Fibroblast of lung (primary cell): ENCODE results near the gene OVCH1. TPM values are rescaled to one million over a fixed set of nuclear protein-coding genes. Genes with fewer than 3 reads are reported as not detected.
"Not testable (repeated sequence)": the region's sequence is repeated elsewhere in the genome, so short reads cannot be mapped to it uniquely, and the experiment has no call there.

ENCODE experiments used
- DNase-seq, 2 donors: peaks; one replicate each; pipeline versions ENCODE4 v3.0.0 to v3.0.0-alpha.2; 2010; ENCODE audit warnings: low read depth in 2 of 2
- H2AFZ ChIP-seq: 2 replicates; pipeline ENCODE4 v1.5.1; 2012; ENCODE audit warnings: low read length, control low read depth, inconsistent platforms
- H3K27ac ChIP-seq: 2 replicates; pipeline ENCODE4 v1.5.1; 2011; ENCODE audit warnings: low read length, control low read depth; ENCODE audit not compliant: insufficient read depth
- H3K27me3 ChIP-seq: 2 replicates; pipeline ENCODE4 v1.5.1; 2011; ENCODE audit warnings: mild to moderate bottlenecking, low read length; ENCODE audit not compliant: control insufficient read depth, insufficient read depth
- H3K36me3 ChIP-seq: 2 replicates; pipeline ENCODE4 v1.5.1; 2011; ENCODE audit warnings: low read length; ENCODE audit not compliant: control insufficient read depth, insufficient read depth
- H3K4me1 ChIP-seq: 2 replicates; pipeline ENCODE4 v1.5.1; 2011; ENCODE audit warnings: low read length; ENCODE audit not compliant: control insufficient read depth, insufficient read depth; ENCODE audit errors: extremely low read depth
- H3K4me2 ChIP-seq: 2 replicates; pipeline ENCODE4 v1.5.1; 2011; ENCODE audit warnings: low read length, control low read depth; ENCODE audit not compliant: insufficient read depth; ENCODE audit errors: extremely low read depth
- H3K4me3 ChIP-seq, 4 experiments: fragments of 200-600 bp in 1 of 4; sonication (generic) in 1 of 4; replicated peaks in 1 of 4; 2 replicates each; pipeline ENCODE4 v1.5.1; 2011 to 2016; ENCODE audit warnings: low read length in 4 of 4, low read depth in 3 of 4, mild to moderate bottlenecking in 3 of 4, control low read depth in 2 of 4, inconsistent platforms in 1 of 4, mixed read lengths in 1 of 4; ENCODE audit not compliant: insufficient read depth in 1 of 4; ENCODE audit errors: control extremely low read depth in 1 of 4
- H3K79me2 ChIP-seq: 2 replicates; pipeline ENCODE4 v1.5.1; 2012; ENCODE audit warnings: mild to moderate bottlenecking, low read length, inconsistent platforms; ENCODE audit not compliant: control insufficient read depth, insufficient read depth
- H3K9ac ChIP-seq: 2 replicates; pipeline ENCODE4 v1.5.1; 2011; ENCODE audit warnings: mild to moderate bottlenecking, low read length, control low read depth; ENCODE audit not compliant: insufficient read depth
- H3K9me3 ChIP-seq: 2 replicates; pipeline ENCODE4 v1.5.1; 2012; ENCODE audit warnings: low read depth, low read length; ENCODE audit not compliant: control insufficient read depth, insufficient read depth
- H4K20me1 ChIP-seq: 2 replicates; pipeline ENCODE4 v1.5.1; 2011; ENCODE audit warnings: low read length; ENCODE audit not compliant: control insufficient read depth, insufficient read depth; ENCODE audit errors: extremely low read depth
- EZH2 ChIP-seq: IDR thresholded peaks from 2 replicates; pipeline ENCODE4 v1.5.1; 2012; ENCODE audit warnings: low read length, control low read depth, mild to moderate bottlenecking; ENCODE audit errors: missing control alignments
- polyA plus RNA-seq, 2 donors: library from polyadenylated mRNA; depleted of rRNA in 1 of 2; stranded (reverse) in 1 of 2; unstranded in 1 of 2; fragments of >200 nt; gene quantifications; 2 replicates each; pipeline ENCODE4 v1.2.1, GENCODE V29; 2011 to 2012; ENCODE audit warnings: missing spikeins in 1 of 2
- total RNA-seq: library from RNA; depleted of rRNA; stranded (reverse); fragments of >200 nt; gene quantifications from 2 replicates; pipeline ENCODE4 v1.2.1, GENCODE V29; 2014
- TF ChIP-seq, protein P1 (sequence below), 2 donors: IDR thresholded peaks in 1 of 2; conservative IDR thresholded peaks in 1 of 2; 1 replicate in 1 of 2; 2 replicates in 1 of 2; pipeline ENCODE4 v1.5.1; 2011 to 2012; ENCODE audit warnings: low read length in 2 of 2, control low read depth in 1 of 2, inconsistent platforms in 1 of 2, low read depth in 1 of 2, mild to moderate bottlenecking in 1 of 2

Gene OVCH1
- total and polyA plus RNA-seq, 2 donors (not counting 1 experiment from before 2014, with no cell fraction given): 0.06 to 1.2 TPM

DNA sequence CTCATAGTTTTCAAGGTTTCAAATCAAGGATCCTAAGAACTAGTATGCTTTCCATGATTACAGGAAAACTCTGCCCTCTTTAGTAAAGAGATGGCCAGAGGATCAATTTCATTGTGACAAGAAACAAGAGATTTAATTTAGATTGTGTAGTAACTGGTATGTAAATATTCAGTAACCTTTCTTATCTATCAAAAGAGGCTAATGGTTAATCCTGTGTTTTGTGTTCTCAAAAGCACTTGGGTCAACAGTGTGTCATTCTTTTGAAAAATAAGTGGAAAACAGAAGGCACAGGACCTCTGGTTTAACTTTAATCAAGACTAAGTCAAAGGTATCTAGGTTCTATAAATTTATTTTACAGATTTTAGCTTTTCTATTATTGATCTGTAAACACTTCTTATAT, 59.9 kb downstream of the OVCH1 start:
- TF ChIP-seq, protein P1, sequence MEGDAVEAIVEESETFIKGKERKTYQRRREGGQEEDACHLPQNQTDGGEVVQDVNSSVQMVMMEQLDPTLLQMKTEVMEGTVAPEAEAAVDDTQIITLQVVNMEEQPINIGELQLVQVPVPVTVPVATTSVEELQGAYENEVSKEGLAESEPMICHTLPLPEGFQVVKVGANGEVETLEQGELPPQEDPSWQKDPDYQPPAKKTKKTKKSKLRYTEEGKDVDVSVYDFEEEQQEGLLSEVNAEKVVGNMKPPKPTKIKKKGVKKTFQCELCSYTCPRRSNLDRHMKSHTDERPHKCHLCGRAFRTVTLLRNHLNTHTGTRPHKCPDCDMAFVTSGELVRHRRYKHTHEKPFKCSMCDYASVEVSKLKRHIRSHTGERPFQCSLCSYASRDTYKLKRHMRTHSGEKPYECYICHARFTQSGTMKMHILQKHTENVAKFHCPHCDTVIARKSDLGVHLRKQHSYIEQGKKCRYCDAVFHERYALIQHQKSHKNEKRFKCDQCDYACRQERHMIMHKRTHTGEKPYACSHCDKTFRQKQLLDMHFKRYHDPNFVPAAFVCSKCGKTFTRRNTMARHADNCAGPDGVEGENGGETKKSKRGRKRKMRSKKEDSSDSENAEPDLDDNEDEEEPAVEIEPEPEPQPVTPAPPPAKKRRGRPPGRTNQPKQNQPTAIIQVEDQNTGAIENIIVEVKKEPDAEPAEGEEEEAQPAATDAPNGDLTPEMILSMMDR (conservative IDR thresholded peaks at IDR 0.05 in 1 of 2, IDR thresholded peaks at IDR 0.05 in 1 of 2; ENCODE audit: low read depth in 1 of 2, low read length in 2 of 2): no peak
- TF ChIP-seq EZH2: no peak
- Histone ChIP-seq H4K20me1 (no peaks in the 10 kb centered on the region), H3K27ac (no peak overlapping the region), H3K4me3 (no peak overlapping the region), H3K79me2 (no peaks in the 10 kb centered on the region), H3K36me3 (no peaks in the 10 kb centered on the region), H3K4me2 (no peak overlapping the region), H3K9me3 (no peaks in the 10 kb centered on the region), H3K9ac (no peak overlapping the region), H3K27me3 (no peaks in the 10 kb centered on the region), H3K4me1 (no peaks in the 10 kb centered on the region), H2AFZ (no peak overlapping the region)
- DNase-seq: no peak

DNA sequence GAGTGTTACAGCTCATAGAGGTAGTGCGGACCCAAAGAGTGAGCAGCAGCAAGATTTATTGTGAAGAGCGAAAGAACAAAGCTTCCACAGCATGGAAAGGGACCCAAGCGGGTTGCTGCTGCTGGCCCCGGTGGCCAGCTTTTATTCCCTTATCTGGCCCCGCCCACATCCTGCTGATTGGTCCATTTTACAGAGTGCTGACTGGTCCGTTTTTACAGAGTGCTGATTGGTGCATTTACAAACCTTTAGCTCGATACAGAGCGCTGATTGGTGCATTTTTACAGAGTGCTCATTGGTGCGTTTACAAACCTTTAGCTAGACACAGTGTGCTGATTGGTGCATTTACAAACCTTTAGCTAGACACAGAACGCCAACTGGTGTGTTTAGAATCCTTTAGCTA, 60.7 kb downstream of the OVCH1 start:
- H3K79me2 ChIP-seq, H3K36me3 ChIP-seq, H2AFZ ChIP-seq, H4K20me1 ChIP-seq, H3K4me1 ChIP-seq, DNase-seq, H3K27me3 ChIP-seq, H3K4me3 ChIP-seq, H3K9ac ChIP-seq, H3K27ac ChIP-seq, H3K9me3 ChIP-seq, H3K4me2 ChIP-seq: not testable (repeated sequence)

DNA sequence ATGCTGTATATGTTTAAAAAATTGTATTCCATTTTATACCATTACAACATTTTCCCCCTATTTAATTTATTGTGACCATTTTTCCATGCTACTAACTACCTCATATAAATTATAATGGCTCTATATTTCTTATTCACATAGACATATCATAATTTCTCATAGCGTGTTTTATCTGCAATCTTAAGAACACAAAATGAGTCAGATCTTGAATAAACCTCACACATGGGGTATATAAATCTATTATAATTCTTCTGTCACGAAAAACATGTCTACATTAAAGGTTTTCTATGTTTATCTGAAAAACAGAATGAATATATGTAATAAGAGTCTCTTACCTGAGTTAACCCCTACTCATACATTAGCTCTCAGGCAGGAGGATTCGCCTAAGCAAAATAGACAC, 66.0 kb downstream of the OVCH1 start:
- Histone ChIP-seq H3K9ac (no peak overlapping the region), H3K9me3 (no peaks in the 10 kb centered on the region), H3K4me2 (no peak overlapping the region), H3K27ac (no peak overlapping the region), H4K20me1 (no peaks in the 10 kb centered on the region), H3K27me3 (no peaks in the 10 kb centered on the region), H2AFZ (no peak overlapping the region), H3K4me1 (no peaks in the 10 kb centered on the region), H3K36me3 (no peaks in the 10 kb centered on the region), H3K79me2 (no peaks in the 10 kb centered on the region), H3K4me3 (no peak overlapping the region)
- no peak for DNase-seq
- no peak for TF ChIP-seq EZH2
- TF ChIP-seq, protein P1 (conservative IDR thresholded peaks at IDR 0.05 in 1 of 2, IDR thresholded peaks at IDR 0.05 in 1 of 2; ENCODE audit: low read depth in 1 of 2, low read length in 2 of 2): no peak

DNA sequence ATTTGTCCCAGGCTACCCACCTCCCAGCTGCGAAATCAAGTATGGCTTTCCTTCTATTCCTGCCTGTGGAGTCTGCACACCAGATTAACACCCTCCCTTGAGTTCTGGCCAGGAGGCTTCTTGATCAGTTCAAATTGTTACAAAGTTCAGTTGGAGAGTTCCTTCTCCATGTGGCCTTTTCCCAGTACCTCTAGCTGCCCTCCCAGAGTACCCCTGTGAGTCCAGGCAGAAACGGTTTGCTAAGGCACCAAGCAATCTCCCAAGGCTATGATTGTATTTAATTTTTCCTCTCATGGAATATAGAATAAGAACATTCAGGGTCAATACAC, 66.8 kb downstream of the OVCH1 start:
- no peak for TF ChIP-seq EZH2
- TF ChIP-seq, protein P1 (conservative IDR thresholded peaks at IDR 0.05 in 1 of 2, IDR thresholded peaks at IDR 0.05 in 1 of 2; ENCODE audit: low read depth in 1 of 2, low read length in 2 of 2): no peak
- Histone ChIP-seq H3K27me3 (no peaks in the 10 kb centered on the region), H2AFZ (no peak overlapping the region), H3K4me2 (no peak overlapping the region), H3K79me2 (no peaks in the 10 kb centered on the region), H3K4me1 (no peaks in the 10 kb centered on the region), H3K36me3 (no peaks in the 10 kb centered on the region), H3K27ac (no peak overlapping the region), H3K9ac (no peak overlapping the region), H4K20me1 (no peaks in the 10 kb centered on the region), H3K9me3 (no peaks in the 10 kb centered on the region), H3K4me3 (no peak overlapping the region)
- DNase-seq: no peak
